ENCODE results near the gene SLC31A1. TPM values are rescaled to one million over a fixed set of nuclear protein-coding genes. Genes with fewer than 3 reads are reported as not detected.

Gene SLC31A1
- total and polyA plus RNA-seq, 2 of the 13 experiments (the other 11 are each of a cell fraction or from before 2014, with no cell fraction given), result 62.9 to 70.0 TPM

GRCh38 chr9:113302792-113303418 is 81.6 kb downstream of the SLC31A1 start, which contains the start of gene RNF183 (continued):
- TF ChIP-seq ZHX2 (IDR thresholded peaks at IDR 0.05; ENCODE audit: low read depth) (no peak), ZHX2 (CRISPR knock-in tag; IDR thresholded peaks at IDR 0.05; ENCODE audit: borderline replicate concordance) (no peak), HNF4G (IDR thresholded peaks at IDR 0.05; ENCODE audit: borderline replicate concordance, low read depth, low read length) (no peak), HNF4G (CRISPR knock-in tag; IDR thresholded peaks at IDR 0.05; ENCODE audit: borderline replicate concordance, low read depth) (0 out of 2 replicates have a peak, but pooled peaks have one; percentile 14), YEATS4 (CRISPR knock-in tag; IDR thresholded peaks at IDR 0.05; ENCODE audit: borderline replicate concordance) (no peak; the same call in 1 of the 2 replicates), ZNF563 (CRISPR knock-in tag; IDR thresholded peaks at IDR 0.05) (peak; percentile 89), ZNF629 (CRISPR knock-in tag; conservative IDR thresholded peaks at IDR 0.05) (peak; percentile 98), ZFY (CRISPR knock-in tag; IDR thresholded peaks at IDR 0.05) (peak; percentile 55), RORA (CRISPR knock-in tag; IDR thresholded peaks at IDR 0.05) (no peak), MTA1 (CRISPR knock-in tag; IDR thresholded peaks at IDR 0.05; ENCODE audit: borderline replicate concordance) (peak; percentile 80), NCOA2 (CRISPR knock-in tag; IDR thresholded peaks at IDR 0.05) (0 out of 2 replicates have a peak, but pooled peaks have one; percentile 23), ZNF292 (CRISPR knock-in tag; IDR thresholded peaks at IDR 0.05; ENCODE audit: borderline replicate concordance, low read depth) (peak; percentile 91), SOX5 (CRISPR knock-in tag; IDR thresholded peaks at IDR 0.05; ENCODE audit: borderline replicate concordance) (peak; percentile 58; the same call in 1 of the 2 replicates), FOXJ3 (CRISPR knock-in tag; IDR thresholded peaks at IDR 0.05; ENCODE audit: borderline replicate concordance) (no peak), SOX13 (IDR thresholded peaks at IDR 0.05) (no peak), SOX13 (CRISPR knock-in tag; conservative IDR thresholded peaks at IDR 0.05 in 1 of 2, IDR thresholded peaks at IDR 0.05 in 1 of 2) (peak in 1 of 2 experiments; percentile 35; a peak in 1 of 4 replicates), MYC (CRISPR knock-in tag; IDR thresholded peaks at IDR 0.05; ENCODE audit: borderline replicate concordance) (peak; percentile 65), ZNF205 (CRISPR knock-in tag; IDR thresholded peaks at IDR 0.05) (0 out of 2 replicates have a peak, but pooled peaks have one; percentile 25), MED1 (CRISPR knock-in tag; IDR thresholded peaks at IDR 0.05) (peak; percentile 39), JUND (CRISPR knock-in tag; IDR thresholded peaks at IDR 0.05) (0 out of 2 replicates have a peak, but pooled peaks have one; percentile 46), ZFP91 (CRISPR knock-in tag; IDR thresholded peaks at IDR 0.05; ENCODE audit: borderline replicate concordance) (peak; percentile 41; the same call in 1 of the 2 replicates), ZNF672 (CRISPR knock-in tag; IDR thresholded peaks at IDR 0.05) (no peak)
- TF ChIP-seq, protein P1, sequence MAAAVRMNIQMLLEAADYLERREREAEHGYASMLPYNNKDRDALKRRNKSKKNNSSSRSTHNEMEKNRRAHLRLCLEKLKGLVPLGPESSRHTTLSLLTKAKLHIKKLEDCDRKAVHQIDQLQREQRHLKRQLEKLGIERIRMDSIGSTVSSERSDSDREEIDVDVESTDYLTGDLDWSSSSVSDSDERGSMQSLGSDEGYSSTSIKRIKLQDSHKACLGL (CRISPR knock-in tag; IDR thresholded peaks at IDR 0.05), result peak; percentile 33; the same call in 1 of the 2 replicates

All from HepG2 (cell line).